GM12891 (cell line): Measurements from ENCODE around the gene MED4.

Experiments used
- PAX5 ChIP-seq: IDR thresholded peaks from 2 replicates; pipeline ENCODE4 v1.6.1; 2011; ENCODE audit warnings: low read length, moderate library complexity, mild to moderate bottlenecking; ENCODE audit not compliant: insufficient read depth, severe bottlenecking
- POLR2A ChIP-seq: IDR thresholded peaks from 2 replicates; pipeline ENCODE4 v1.6.1; 2011; ENCODE audit warnings: low read depth, low read length, control low read depth
- POLR2AphosphoS5 ChIP-seq: IDR thresholded peaks from 2 replicates; pipeline ENCODE4 v1.6.1; 2011; ENCODE audit warnings: low read depth, low read length, control low read depth
- SPI1 ChIP-seq: IDR thresholded peaks from 2 replicates; pipeline ENCODE4 v1.6.1; 2011; ENCODE audit warnings: low read depth, low read length, control low read depth

- TF ChIP-seq POLR2AphosphoS5 (no peak), PAX5 (no peak), POLR2A (no peak), SPI1 (no peak)
Measured at GRCh38 chr13:48120241-48120640, 25.3 kb upstream of the MED4 start.
